ENCODE results near the gene ARMC7. TPM values are rescaled to one million over a fixed set of nuclear protein-coding genes. Genes with fewer than 3 reads are reported as not detected.
"Not testable (repeated sequence)": the region's sequence is repeated elsewhere in the genome, so short reads cannot be mapped to it uniquely, and the experiment has no call there.

Gene ARMC7
- total RNA-seq, 2 donors from 2014 or later, result 6.7 to 7.9 TPM

GRCh38 chr17:75065562-75066151 lies 44.1 kb upstream of the ARMC7 start:
- peaks cover 0 to 8% of the 10 kb centered on the region in 2 donors for H3K36me3 ChIP-seq (replicated peaks in 1 of 2; ENCODE audit: insufficient read depth in 1 of 2, low read depth in 2 of 2)
- ATAC-seq, result no peak
- no peaks in the 10 kb centered on the region for H3K9me3 ChIP-seq
- TF ChIP-seq CTCF (IDR thresholded peaks at IDR 0.05), result no peak
- no peaks in the 10 kb centered on the region for H3K4me1 ChIP-seq
- no peak overlapping the region for H3K27ac ChIP-seq
- H3K27me3 ChIP-seq, result no peaks in the 10 kb centered on the region
- DNase-seq, result no peak
- intact Hi-C loops (cut with DNase I), result no loop called here
- no peak overlapping the region for H3K4me3 ChIP-seq
- WGBS, 2 donors, result 61 to 69% methylated on average over 2 to 6 of the region's 6 CpGs

DNA sequence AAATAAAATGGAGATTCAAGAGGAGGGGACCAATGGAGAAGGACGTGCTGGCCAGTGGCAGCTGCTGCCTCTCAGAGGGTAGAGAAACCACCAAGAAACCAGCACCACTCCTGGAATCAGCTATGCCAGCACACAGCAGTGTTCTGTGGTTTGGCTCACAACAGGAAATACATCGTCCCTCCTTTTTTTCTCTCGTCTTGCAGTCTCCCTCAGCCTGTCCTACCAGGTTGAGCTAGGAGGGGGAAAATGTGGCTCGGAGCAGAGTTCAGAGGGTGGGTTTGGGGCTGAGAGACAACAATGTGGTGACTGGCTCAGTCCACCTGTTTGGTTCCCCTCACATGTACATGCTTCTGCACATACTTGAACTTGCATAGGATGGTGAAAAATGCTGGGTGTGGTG lies 41.9 kb upstream of the ARMC7 start:
- DNase-seq (no peak), ATAC-seq (no peak)
- H3K9me3 ChIP-seq, result no peaks in the 10 kb centered on the region
- no peak overlapping the region for H3K27ac ChIP-seq
- H3K4me1 ChIP-seq, result no peaks in the 10 kb centered on the region
- 63 to 65% methylated on average over 4 of the region's 4 CpGs for WGBS, 2 donors
- no peaks in the 10 kb centered on the region for H3K27me3 ChIP-seq
- intact Hi-C loops (cut with DNase I), result no loop called here
- no peak for TF ChIP-seq CTCF (IDR thresholded peaks at IDR 0.05)
- no peak for TF ChIP-seq POLR2A (IDR thresholded peaks at IDR 0.05)
- no peak overlapping the region for H3K4me3 ChIP-seq
- H3K36me3 ChIP-seq (replicated peaks in 1 of 2; ENCODE audit: insufficient read depth in 1 of 2, low read depth in 2 of 2), result peaks cover 0 to 6% of the 10 kb centered on the region in 2 donors

DNA sequence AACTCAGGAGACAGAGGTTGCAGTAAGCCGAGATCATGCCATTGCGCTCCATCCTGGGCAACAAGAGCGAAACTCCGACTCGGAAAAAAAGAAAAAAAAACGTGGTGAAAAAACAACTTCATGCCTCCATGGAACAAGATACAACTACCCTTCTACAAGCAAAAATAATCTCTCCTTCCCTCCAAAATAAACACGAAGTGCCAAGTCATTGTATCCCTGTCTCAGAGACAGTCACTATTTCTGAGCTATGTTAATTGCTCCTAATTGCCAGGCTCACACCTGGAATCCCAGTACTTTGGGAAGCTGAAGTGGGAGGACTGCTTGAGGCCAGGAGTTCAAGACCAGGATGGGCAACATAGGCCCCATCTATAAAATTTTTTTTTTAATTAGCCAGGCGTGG lies 41.0 kb upstream of the ARMC7 start:
- no peak overlapping the region for H3K27ac ChIP-seq
- intact Hi-C loops (cut with DNase I), result no loop called here
- DNase-seq (no peak), ATAC-seq (no peak)
- no peak for TF ChIP-seq CTCF (IDR thresholded peaks at IDR 0.05)
- no peak for TF ChIP-seq POLR2A (IDR thresholded peaks at IDR 0.05)
- no peaks in the 10 kb centered on the region for H3K36me3 ChIP-seq (replicated peaks in 1 of 2; ENCODE audit: insufficient read depth in 1 of 2, low read depth in 2 of 2)
- H3K4me1 ChIP-seq, result no peaks in the 10 kb centered on the region
- WGBS, 2 donors, result 72 to 76% methylated on average over 8 of the region's 8 CpGs
- H3K4me3 ChIP-seq, result no peak overlapping the region
- H3K9me3 ChIP-seq, result no peaks in the 10 kb centered on the region
- no peaks in the 10 kb centered on the region for H3K27me3 ChIP-seq

DNA sequence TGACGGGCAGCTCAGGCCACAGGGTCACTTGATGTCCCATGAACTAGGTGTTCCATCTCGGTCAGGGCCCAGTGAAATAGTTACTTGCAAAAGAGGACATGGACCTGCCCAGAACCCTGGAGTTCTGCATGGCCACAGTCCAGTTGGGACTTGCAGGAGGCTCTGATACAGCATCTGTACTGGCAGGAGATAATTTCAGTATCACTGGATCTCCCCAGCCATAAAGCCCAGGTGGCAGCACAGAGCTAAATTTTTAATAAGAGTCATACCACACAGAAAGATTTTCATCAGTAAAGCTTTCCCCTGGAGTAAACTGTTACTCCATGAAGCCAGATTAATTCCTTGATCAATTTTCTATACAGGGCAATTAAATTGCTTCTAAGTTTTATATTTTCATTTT lies 40.0 kb upstream of the ARMC7 start:
- WGBS, 2 donors, result 36 to 97% methylated on average over 1 to 2 of the region's 2 CpGs
- no peaks in the 10 kb centered on the region for H3K9me3 ChIP-seq
- no peak overlapping the region for H3K4me3 ChIP-seq
- H3K27ac ChIP-seq, result no peak overlapping the region
- H3K27me3 ChIP-seq, result no peaks in the 10 kb centered on the region
- no peak for DNase-seq
- H3K36me3 ChIP-seq (replicated peaks in 1 of 2; ENCODE audit: insufficient read depth in 1 of 2, low read depth in 2 of 2), result no peaks in the 10 kb centered on the region
- no peak for ATAC-seq
- TF ChIP-seq POLR2A (IDR thresholded peaks at IDR 0.05) (no peak), CTCF (IDR thresholded peaks at IDR 0.05) (peak in 5 of 7 experiments; percentile 21 to 42 (median 30))
- H3K4me1 ChIP-seq, result no peaks in the 10 kb centered on the region
- intact Hi-C loops (cut with DNase I), result no loop called here

- 65 to 77% methylated on average over 8 of the region's 8 CpGs for WGBS, 2 donors
Measured at GRCh38 chr17:75071478-75072271, 38.1 kb upstream of the ARMC7 start.

DNA sequence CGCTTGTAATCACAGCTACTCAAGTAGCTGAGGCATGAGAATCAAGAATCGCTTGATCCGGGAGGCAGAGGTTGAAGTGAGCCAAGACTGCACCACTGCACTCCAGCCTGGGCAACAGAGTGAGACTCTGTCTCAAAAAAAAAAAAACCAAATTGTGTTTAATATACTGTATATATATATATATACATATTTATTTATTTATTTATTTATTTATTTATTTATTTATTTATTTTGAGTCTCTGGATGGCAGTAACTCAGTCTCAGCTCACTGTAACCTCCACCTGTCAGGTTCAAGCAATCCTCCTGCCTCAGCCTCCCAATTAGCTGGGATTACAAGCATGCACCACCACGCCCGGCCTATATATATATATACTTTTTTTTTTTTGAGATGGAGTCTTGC lies 36.9 kb upstream of the ARMC7 start:
- 95 to 96% methylated on average over 5 of the region's 5 CpGs for WGBS, 2 donors
- H3K9me3 ChIP-seq; H3K27ac ChIP-seq; DNase-seq; H3K4me3 ChIP-seq; H3K36me3 ChIP-seq (replicated peaks in 1 of 2; ENCODE audit: insufficient read depth in 1 of 2, low read depth in 2 of 2); H3K27me3 ChIP-seq; ATAC-seq; intact Hi-C loops (cut with DNase I): not testable (repeated sequence)
- H3K4me1 ChIP-seq, result peaks cover 13% of the 10 kb centered on the region

More at GRCh38 chr17:75071478-75072271, 38.1 kb upstream of the ARMC7 start:
- H3K27me3 ChIP-seq; DNase-seq; intact Hi-C loops (cut with DNase I); H3K4me1 ChIP-seq; H3K9me3 ChIP-seq; H3K27ac ChIP-seq; H3K36me3 ChIP-seq (replicated peaks in 1 of 2; ENCODE audit: insufficient read depth in 1 of 2, low read depth in 2 of 2); H3K4me3 ChIP-seq; ATAC-seq: not testable (repeated sequence)

Data from body of pancreas (tissue), 4 donors.